Smooth muscle cell of the brain vasculature (primary cell): Measurements from ENCODE around the gene C1QTNF12.

Experiments
- DNase-seq: peaks from one replicate; pipeline ENCODE4 v3.0.0-alpha.2; 2012; ENCODE audit warnings: low read depth, low spot score

The C1QTNF12 gene, protein sequence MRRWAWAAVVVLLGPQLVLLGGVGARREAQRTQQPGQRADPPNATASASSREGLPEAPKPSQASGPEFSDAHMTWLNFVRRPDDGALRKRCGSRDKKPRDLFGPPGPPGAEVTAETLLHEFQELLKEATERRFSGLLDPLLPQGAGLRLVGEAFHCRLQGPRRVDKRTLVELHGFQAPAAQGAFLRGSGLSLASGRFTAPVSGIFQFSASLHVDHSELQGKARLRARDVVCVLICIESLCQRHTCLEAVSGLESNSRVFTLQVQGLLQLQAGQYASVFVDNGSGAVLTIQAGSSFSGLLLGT

DNA sequence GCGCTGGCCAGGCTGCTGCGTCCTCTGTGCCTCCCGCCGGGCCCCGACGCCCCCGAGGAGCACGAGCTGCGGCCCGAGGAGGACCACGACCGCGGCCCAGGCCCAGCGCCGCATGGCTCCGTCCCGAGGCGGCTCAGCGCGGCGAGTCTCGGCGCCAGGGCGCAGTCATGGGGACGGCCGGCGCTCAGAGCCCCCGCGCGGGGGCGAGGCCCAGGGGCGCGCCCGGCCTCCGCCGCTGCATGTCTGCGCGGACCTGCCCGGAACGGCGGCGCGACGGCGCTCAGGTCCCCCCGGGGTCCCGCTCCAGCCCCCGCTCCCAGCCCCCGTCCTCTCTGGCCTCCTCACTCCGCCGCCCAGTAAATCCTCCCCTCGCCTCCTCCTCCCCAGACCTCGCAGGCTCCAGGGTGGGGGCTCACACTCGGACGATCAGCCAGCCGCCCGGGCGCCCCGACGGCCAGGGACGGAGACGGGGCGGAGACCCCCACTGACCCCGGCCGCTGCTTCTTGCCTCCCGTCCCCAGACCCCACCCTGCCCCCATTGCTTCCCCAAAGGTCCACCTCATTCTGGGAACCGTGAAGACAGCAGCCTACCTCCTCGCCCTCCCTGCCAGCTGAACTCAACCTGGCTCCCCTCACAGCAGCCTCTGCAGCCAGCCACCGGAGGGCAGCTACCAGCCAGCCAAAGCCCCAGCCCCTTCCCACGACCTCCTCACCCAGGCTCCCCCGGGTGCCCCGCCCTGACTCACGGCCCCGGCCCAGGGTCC is at the start of gene C1QTNF12:
Gene C1QTNF12 (minus strand): TSS at position 146 of the 764 bp plus-strand sequence. CDS start 32 bp downstream, at position 114.
- no peak for DNase-seq

DNA sequence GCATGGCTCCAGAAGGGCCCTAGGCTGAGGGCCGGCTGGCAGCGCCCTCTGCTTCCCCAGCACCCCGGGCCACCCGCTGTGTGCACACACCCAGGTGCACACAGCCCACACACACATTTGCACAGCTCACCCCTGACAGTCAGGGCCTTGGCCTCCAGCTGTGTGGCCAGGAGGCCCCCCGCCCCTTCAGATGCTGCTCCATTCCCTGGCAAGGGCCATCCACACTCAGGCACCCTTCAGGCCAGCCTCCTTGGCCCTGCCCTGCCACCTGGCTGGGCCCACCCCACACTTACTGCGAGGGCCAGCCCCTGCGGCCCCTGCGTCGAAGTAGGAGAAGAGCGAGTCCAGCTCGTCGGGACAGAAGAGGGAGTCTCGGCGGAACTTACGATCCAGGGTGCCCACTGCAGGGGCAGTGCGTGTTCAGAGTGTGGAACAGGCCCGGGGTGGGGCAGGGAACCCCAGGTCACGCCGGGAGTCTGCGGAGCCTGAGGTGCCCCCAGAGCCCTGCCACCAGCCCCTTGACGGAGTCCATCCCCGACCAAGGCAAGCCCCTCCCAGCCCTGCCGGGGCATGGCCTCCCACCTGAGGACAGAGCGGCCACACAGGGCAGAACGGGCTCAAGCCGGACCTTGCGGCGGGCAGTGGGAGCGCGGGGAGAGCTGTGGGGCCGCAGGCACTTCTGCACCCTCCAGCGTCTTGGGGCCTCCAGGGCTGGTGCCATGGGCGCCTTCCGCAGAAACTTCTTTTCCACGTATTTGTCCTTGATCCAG is 48.8 kb upstream of the C1QTNF12 start:
- DNase-seq, result no peak

DNA sequence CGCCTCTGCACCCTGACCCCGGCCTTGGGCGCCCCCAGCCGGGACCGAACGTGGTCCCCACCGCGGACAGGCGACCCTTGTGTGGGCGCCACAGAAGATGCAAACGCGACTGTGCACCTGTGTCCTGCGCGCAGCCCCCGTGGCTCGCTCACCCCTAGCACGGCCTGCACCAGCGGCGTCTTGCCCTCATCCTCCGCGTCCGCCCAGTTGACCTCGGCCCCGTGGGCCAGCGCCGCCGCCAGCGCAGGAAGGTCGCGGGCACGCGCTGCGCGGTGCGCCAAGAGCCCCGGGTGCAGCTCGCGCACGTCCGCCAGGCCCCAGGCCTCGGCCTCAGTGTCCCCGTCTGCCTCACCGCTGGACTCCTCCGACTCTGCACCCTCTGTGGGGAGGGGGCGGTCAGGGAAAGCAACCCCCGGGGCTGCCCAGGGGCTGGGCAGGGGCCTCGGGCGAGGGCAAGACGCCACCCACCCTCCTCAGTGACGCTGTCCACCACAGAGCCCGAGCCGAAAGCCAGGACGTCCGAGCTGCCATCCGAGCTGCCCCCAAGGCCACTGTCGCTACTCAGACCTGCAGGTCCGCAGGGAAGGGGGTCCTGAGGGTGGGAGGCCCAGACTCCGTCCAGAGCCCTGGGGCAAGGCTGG is 47.8 kb upstream of the C1QTNF12 start:
- DNase-seq, result no peak

DNA sequence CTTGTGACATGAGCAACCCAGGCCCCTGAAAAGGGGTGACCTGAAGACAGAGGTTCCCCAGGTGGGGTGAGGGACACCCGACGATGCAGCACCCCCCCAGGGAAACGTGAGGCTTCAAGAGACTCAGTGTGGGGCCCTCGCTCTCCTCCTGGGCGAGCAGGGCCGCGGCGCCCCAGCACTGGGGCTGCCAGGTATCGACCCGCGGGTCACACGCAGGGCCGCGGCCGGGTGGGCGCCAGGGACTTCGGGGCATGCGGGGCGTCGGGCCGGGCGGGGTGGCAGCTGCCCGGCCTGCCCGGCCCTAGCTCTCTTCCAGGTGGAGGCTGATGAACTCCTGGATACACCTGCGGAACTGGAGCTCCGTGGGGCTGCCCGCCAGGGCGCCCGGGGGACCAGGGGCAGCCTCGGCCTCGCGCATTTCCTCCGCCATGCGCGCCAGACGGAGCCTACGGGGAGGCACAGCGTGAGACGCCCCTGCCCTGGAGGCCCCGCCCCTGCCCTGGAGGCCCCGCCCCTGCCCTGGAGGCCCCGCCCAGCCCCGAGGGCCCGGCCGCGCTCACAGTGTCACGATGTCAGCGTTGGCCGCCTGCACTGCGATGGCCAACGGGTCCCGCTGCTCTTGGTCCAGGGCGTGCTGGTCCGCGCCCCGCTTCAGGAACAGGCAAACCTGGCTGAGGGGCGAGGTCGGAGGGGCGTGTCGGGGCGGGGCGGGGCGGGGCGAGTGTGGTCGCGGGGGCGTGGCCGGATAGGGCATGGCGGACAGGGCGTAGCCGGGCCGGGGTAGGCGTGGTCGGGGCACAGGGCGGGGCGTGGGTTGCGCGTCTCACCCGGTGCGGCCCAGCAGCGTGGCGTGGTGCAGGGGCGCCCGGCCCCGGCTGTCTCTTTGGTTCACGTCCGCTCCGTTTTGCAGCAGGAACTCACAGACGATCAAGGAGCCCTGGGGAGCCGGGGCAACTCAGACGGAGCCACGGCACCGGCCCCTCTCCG is 47.0 kb upstream of the C1QTNF12 start:
- DNase-seq, result no peak

GRCh38 chr1:1292851-1293250 is 46.3 kb upstream of the C1QTNF12 start:
- DNase-seq, result no peak

GRCh38 chr1:1292442-1292779 is 45.9 kb upstream of the C1QTNF12 start:
- DNase-seq, result no peak

GRCh38 chr1:1291548-1292441 is 45.3 kb upstream of the C1QTNF12 start:
- DNase-seq, result no peak

DNA sequence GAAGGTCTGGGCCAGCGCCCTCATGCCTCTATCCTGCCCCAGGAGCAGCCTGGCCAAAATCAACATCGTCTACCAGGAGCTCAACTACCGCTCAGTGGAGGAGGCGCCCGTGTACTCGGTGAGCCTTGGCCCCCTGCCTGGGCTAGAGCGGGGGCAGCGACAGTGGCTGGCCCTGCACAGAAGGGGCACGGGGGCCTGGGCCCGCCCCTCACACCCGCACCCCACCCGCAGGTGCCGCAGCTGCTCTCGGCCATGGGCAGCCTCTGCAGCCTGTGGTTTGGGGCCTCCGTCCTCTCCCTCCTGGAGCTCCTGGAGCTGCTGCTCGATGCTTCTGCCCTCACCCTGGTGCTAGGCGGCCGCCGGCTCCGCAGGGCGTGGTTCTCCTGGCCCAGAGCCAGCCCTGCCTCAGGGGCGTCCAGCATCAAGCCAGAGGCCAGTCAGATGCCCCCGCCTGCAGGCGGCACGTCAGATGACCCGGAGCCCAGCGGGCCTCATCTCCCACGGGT is 44.6 kb upstream of the C1QTNF12 start:
- no peak for DNase-seq

- DNase-seq, result no peak
Measured at GRCh38 chr1:1290238-1290731, 43.8 kb upstream of the C1QTNF12 start.

DNA sequence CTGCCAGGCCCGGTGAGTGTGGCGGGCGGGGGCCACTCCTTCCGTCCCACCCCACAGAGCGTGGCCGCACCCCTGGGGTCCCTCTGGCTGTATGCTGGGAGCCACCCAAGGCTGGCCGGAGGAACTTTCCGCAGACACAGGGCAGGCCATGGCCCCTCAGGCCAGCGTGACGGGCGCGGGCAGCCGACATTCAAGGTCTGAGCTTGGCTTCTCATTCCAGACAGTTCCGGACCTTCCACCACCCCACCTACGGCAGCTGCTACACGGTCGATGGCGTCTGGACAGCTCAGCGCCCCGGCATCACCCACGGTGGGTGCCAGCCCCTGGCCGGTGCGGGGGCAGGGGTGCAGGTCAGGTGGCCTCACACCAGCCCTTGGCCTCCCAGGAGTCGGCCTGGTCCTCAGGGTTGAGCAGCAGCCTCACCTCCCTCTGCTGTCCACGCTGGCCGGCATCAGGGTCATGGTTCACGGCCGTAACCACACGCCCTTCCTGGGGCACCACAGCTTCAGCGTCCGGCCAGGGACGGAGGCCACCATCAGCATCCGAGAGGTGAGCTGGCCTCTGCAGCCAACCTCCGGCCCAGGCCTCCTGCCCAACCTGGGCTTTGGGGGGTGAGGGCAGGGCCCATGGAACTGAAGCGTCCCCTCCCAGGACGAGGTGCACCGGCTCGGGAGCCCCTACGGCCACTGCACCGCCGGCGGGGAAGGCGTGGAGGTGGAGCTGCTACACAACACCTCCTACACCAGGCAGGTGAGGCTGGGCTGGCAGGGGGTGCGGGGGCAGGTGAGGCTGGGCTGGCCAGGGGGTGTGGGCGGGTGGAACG is 41.0 kb upstream of the C1QTNF12 start:
- no peak for DNase-seq

- DNase-seq, result no peak
Measured at GRCh38 chr1:1286313-1287261, 40.1 kb upstream of the C1QTNF12 start.

GRCh38 chr1:1285611-1286311 is 39.2 kb upstream of the C1QTNF12 start:
- DNase-seq, result no peak

- no peak for DNase-seq
Measured at GRCh38 chr1:1285102-1285571, 38.6 kb upstream of the C1QTNF12 start.

DNA sequence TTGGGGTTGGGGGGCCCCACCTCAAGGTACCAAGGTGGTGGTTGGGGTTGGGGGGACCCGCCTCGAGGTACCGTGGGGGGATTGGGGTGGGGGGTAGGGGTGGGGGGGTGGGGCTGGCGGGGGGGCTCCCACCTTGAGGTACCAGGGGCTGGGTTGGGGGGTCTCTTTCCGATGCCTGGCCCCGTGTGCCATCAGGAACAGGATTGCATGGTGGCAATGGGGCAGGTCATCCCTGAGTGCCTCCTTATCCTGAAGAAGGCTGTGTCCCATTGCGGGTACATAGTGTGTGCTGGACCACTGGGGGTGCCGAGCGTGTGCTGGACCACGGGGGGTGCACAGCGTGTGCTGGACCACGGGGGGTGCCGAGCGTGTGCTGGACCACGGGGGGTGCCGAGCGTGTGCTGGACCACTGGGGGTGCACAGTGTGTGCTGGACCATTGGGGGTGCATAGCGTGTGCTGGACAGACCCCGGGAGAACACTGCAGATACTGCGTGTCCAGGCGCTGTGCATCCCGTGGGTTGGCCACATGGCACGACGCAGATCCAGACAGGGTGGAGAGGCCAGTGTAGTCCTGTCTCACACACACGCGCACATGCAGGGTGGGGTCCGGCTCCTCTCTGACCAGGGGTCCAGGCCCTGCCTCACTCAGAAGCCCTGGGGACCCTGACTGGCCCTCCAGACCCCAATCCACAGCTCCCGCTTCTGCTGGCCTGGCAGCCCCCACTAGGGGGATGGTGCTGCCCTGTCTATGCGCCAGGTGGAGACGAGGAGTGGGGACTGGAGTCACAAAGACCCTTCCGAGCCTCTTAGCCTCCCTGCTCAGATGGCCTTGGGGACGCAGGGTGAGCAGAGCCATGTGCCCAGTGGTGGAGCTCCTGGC is 37.9 kb upstream of the C1QTNF12 start:
- DNase-seq, result no peak

GRCh38 chr1:1283821-1284220 is 37.3 kb upstream of the C1QTNF12 start:
- no peak for DNase-seq

DNA sequence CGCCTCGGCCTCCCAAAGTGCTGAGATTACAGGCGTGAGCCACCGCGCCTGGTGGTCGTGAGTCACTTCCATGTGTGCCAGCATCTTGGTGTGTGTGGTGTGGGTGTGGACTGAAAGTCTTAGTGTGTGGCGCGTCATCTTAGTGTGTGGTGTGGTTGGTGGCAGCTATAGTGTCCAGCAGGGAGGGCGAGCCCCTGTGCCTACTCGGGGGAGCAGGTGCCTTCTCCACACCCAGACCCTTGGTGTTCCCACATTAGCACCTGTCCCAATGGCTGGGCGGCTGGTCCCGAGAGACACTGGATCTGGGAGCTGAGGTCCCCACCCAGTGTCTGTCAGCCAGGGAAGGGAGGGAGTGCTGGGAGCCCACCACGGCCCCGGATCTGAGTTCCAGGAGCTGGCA is 36.5 kb upstream of the C1QTNF12 start:
- DNase-seq, result no peak
